ENCODE data around the gene ASB7.

- no peak for TF ChIP-seq POLR2AphosphoS5 (IDR thresholded peaks at IDR 0.05)
- TF ChIP-seq CTCF (IDR thresholded peaks at IDR 0.05) = no peak
- no peak for TF ChIP-seq POLR2A (IDR thresholded peaks at IDR 0.05)
- no peak for TF ChIP-seq EP300 (IDR thresholded peaks at IDR 0.05)
These were observed 46.6 kb downstream of the ASB7 start for GRCh38 chr15:100648951-100649350.
